Tibial artery (tissue), 4 donors: ENCODE data around the gene IFI16.
A peak's percentile ranks its signal among the peaks of the same experiment; 100 is the strongest.
"Not testable (repeated sequence)": the region's sequence is repeated elsewhere in the genome, so short reads cannot be mapped to it uniquely, and the experiment has no call there.

ENCODE experiments used
- DNase-seq, 2 donors: peaks; one replicate each; pipeline ENCODE4 v3.0.0-alpha.2; 2019
- H3K27ac ChIP-seq, 2 donors: fragments of 200-600 bp; sonication (generic) in 1 of 2; 1 replicate in 1 of 2; 2 replicates in 1 of 2; pipeline ENCODE4 v1.5.1; 2018 to 2019; ENCODE audit warnings: mild to moderate bottlenecking in 1 of 2
- H3K27me3 ChIP-seq, 2 donors: fragments of 200-600 bp; sonication (generic) in 1 of 2; one replicate each; pipeline versions ENCODE4 v1.5.1 to v1.6.0; 2016 to 2019
- H3K36me3 ChIP-seq, 3 donors: fragments of 200-600 bp; sonication (generic) in 2 of 3; one replicate each; pipeline ENCODE4 v1.5.1; 2016 to 2019; ENCODE audit warnings: mild to moderate bottlenecking in 2 of 3
- H3K4me1 ChIP-seq, 4 donors: fragments of 200-600 bp; sonication (generic) in 2 of 4; 1 replicate in 3 of 4; 2 replicates in 1 of 4; pipeline ENCODE4 v1.5.1; 2016 to 2019
- H3K4me3 ChIP-seq, 2 donors: fragments of 200-600 bp; sonication (generic) in 1 of 2; 1 replicate in 1 of 2; 2 replicates in 1 of 2; pipeline ENCODE4 v1.5.1; 2018 to 2019; ENCODE audit warnings: mild to moderate bottlenecking in 2 of 2
- H3K9me3 ChIP-seq, 3 donors: fragments of 200-600 bp; sonication (generic) in 1 of 3; one replicate each; pipeline ENCODE4 v1.5.1; 2016 to 2019
- intact Hi-C: fragments of 100-400 bp; cut with DNase I; formaldehyde crosslinking; loops from one replicate; pipeline ENCODE4 v1.15.0; 2023; ENCODE audit warnings: low total_unique reads
- TF ChIP-seq, protein P1 (sequence below), 2 experiments: fragments of 200-600 bp in 1 of 2; fragments of 450-650 bp in 1 of 2; IDR thresholded peaks; one replicate each; pipeline ENCODE4 v1.5.1; 2017 to 2019; ENCODE audit warnings: antibody characterized with exemption in 2 of 2, mild to moderate bottlenecking in 1 of 2, moderate library complexity in 1 of 2

IFI16 gene

GRCh38 chr1:158999316-159000069, 10.2 kb upstream of the IFI16 start:
- H3K4me1 ChIP-seq: peaks cover 0 to 21% (median 7%) of the 10 kb centered on the region in 4 donors
- H3K4me3 ChIP-seq: peak overlapping the region; percentile 51 to 55
- no peaks in the 10 kb centered on the region for H3K27me3 ChIP-seq
- no peaks in the 10 kb centered on the region for H3K9me3 ChIP-seq
- peak; percentile 93 to 94 for DNase-seq
- no peaks in the 10 kb centered on the region for H3K36me3 ChIP-seq
- intact Hi-C loops: loop anchor here (5.0 to 10.0 kb wide), 2 partner anchors 495 to 797 kb away; no protein-coding TSS in a partner anchor
- peak overlapping the region; percentile 83 to 85 for H3K27ac ChIP-seq
- TF ChIP-seq, protein P1, sequence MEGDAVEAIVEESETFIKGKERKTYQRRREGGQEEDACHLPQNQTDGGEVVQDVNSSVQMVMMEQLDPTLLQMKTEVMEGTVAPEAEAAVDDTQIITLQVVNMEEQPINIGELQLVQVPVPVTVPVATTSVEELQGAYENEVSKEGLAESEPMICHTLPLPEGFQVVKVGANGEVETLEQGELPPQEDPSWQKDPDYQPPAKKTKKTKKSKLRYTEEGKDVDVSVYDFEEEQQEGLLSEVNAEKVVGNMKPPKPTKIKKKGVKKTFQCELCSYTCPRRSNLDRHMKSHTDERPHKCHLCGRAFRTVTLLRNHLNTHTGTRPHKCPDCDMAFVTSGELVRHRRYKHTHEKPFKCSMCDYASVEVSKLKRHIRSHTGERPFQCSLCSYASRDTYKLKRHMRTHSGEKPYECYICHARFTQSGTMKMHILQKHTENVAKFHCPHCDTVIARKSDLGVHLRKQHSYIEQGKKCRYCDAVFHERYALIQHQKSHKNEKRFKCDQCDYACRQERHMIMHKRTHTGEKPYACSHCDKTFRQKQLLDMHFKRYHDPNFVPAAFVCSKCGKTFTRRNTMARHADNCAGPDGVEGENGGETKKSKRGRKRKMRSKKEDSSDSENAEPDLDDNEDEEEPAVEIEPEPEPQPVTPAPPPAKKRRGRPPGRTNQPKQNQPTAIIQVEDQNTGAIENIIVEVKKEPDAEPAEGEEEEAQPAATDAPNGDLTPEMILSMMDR (IDR thresholded peaks at IDR 0.05): no peak

DNA sequence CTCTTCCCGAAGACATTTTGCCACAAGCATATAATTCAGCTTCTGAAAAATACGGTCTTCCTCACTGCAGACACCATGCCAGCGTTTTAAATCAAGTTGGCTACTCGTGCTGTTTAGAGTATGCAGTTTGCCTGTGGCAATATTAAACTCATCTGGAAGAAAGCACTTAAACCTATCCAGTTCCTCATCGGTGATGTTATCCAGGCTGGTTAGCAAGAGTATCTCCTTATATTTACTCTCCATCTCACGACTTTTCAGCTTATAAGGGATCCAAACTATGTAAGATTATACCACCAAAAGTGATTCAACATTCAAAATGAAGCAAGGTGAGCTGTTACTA, 9.7 kb upstream of the IFI16 start:
- no peaks in the 10 kb centered on the region for H3K27me3 ChIP-seq
- no peaks in the 10 kb centered on the region for H3K9me3 ChIP-seq
- intact Hi-C loops: no loop called here
- H3K27ac ChIP-seq: peak overlapping the region; percentile 83 to 85
- DNase-seq: no peak
- peaks cover 0 to 24% (median 7%) of the 10 kb centered on the region in 4 donors for H3K4me1 ChIP-seq
- H3K36me3 ChIP-seq: no peaks in the 10 kb centered on the region
- TF ChIP-seq, protein P1 (IDR thresholded peaks at IDR 0.05): no peak
- H3K4me3 ChIP-seq: peak overlapping the region; percentile 51 to 55

DNA sequence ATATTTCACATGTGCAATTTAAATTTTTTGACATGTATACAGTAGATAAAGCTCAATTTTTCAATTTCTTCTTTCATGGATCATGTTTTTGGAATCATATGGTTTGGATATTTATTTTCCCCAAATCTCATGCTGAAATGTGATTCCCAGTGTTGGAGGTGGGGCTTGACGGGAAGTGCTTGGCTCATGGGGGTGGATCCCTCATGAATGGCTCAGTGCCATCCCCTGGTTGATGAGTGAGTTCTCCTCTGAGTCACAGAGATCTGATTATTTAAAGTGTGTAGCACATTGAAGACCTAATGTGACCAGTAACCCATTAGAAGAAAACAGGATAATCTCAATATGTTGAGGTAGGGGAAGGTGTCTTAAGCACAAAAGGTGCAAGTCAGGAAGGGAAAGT, 9.1 kb upstream of the IFI16 start:
- H3K4me1 ChIP-seq: peaks cover 0 to 28% (median 9%) of the 10 kb centered on the region in 4 donors
- TF ChIP-seq, protein P1 (IDR thresholded peaks at IDR 0.05): no peak
- DNase-seq: peak; percentile 94 to 95
- no peaks in the 10 kb centered on the region for H3K36me3 ChIP-seq
- peak overlapping the region; percentile 51 to 55 for H3K4me3 ChIP-seq
- no peaks in the 10 kb centered on the region for H3K27me3 ChIP-seq
- H3K9me3 ChIP-seq: no peaks in the 10 kb centered on the region
- H3K27ac ChIP-seq: peak overlapping the region; percentile 83 to 85
- intact Hi-C loops: no loop called here

GRCh38 chr1:159005161-159005560, 4.5 kb upstream of the IFI16 start:
- Histone ChIP-seq H3K36me3 (no peaks in the 10 kb centered on the region), H3K27me3 (no peaks in the 10 kb centered on the region), H3K9me3 (no peaks in the 10 kb centered on the region), H3K4me3 (no peak overlapping the region), H3K27ac (peak overlapping the region in 1 of 2 donors; percentile 16), H3K4me1 (peaks cover 0 to 31% (median 13%) of the 10 kb centered on the region in 4 donors)
- DNase-seq: no peak
- intact Hi-C loops: no loop called here
- TF ChIP-seq, protein P1 (IDR thresholded peaks at IDR 0.05): no peak

DNA sequence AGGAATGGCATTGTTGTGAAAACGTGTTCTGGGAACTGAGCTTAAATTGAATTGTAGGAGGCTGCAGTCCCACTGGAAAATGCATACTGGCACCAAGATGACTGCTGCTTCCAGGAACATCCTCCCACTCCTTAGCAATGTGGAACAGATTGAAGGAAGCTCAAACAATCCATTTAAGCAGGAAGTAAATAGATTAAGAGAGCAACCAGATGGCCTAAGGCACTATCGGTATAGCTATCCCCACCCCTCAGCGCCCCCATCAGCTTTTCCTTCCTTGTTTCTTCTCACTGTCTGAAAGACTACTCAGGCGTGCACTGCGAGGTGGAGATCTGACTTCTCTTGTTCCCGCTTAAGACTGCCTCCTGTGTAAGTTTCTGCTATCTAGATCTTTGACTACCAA, 4.0 kb upstream of the IFI16 start:
- no peak for DNase-seq
- Histone ChIP-seq H3K4me3 (no peak overlapping the region), H3K9me3 (no peaks in the 10 kb centered on the region), H3K27ac (no peak overlapping the region), H3K36me3 (no peaks in the 10 kb centered on the region), H3K4me1 (peaks cover 0 to 26% (median 13%) of the 10 kb centered on the region in 4 donors), H3K27me3 (no peaks in the 10 kb centered on the region)
- TF ChIP-seq, protein P1 (IDR thresholded peaks at IDR 0.05): no peak
- intact Hi-C loops: no loop called here

DNA sequence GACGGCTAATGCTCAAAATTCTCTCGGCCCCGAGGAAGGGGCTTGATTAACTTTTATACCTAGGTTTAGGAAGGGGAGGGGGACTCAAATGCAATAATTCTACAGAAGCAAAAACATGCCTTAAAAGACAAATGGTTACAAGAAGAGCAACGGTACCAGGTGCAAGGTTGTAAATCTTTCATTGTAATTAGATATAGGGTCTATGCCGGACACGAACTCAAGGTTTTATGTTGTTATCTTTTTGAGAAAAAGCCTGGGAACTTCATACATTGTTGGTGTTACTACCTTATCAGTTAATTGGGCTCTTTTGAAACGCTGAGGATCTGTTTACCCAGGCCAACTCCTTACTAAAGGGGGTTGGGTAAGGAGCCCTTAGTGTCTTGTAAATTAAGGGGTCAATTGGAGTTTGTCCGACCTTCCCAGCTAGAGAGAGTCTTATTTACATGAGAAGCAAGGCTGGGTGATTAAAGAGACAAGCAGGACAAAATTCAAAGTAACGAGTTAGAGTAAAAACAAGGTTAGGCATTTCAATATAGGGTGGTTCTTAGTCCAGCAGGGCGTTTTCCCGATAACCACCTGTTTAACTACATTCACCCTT, 3.4 kb upstream of the IFI16 start:
- DNase-seq, H3K9me3 ChIP-seq, H3K27ac ChIP-seq, H3K4me3 ChIP-seq, H3K27me3 ChIP-seq, intact Hi-C loops, H3K36me3 ChIP-seq: not testable (repeated sequence)
- H3K4me1 ChIP-seq: peaks cover 0 to 24% (median 9%) of the 10 kb centered on the region in 4 donors
